Spleen (tissue), 11 donors: Measurements from ENCODE around the gene PDE4B. TPM values are rescaled to one million over a fixed set of nuclear protein-coding genes. Genes with fewer than 3 reads are reported as not detected.
A peak's percentile ranks its signal among the peaks of the same experiment; 100 is the strongest.

Source experiments
- DNase-seq: peaks from one replicate; pipeline ENCODE4 v3.0.0-alpha.2; 2020
- H3K27ac ChIP-seq, 8 donors: fragments of 200-600 bp; sonication (generic) in 7 of 8; 1 replicate in 4 of 8; 2 replicates in 4 of 8; pipeline versions ENCODE4 v1.5.0 to v1.8.0; 2016 to 2021; ENCODE audit warnings: inconsistent platforms in 4 of 8, mild to moderate bottlenecking in 4 of 8, moderate library complexity in 1 of 8
- H3K27me3 ChIP-seq, 7 donors: fragments of 200-600 bp; sonication (generic) in 6 of 7; replicated peaks in 1 of 7; 1 replicate in 4 of 7; 2 replicates in 3 of 7; pipeline versions ENCODE4 v1.5.0 to v1.8.0; 2016 to 2021; ENCODE audit warnings: inconsistent platforms in 3 of 7, mild to moderate bottlenecking in 1 of 7
- H3K36me3 ChIP-seq, 6 donors: fragments of 200-600 bp; sonication (generic) in 5 of 6; 1 replicate in 4 of 6; 2 replicates in 2 of 6; pipeline versions ENCODE4 v1.5.0 to v1.8.0; 2016 to 2021; ENCODE audit warnings: inconsistent platforms in 2 of 6
- H3K4me1 ChIP-seq, 6 donors: fragments of 200-600 bp; sonication (generic) in 5 of 6; 1 replicate in 3 of 6; 2 replicates in 3 of 6; pipeline versions ENCODE4 v1.5.0 to v1.8.0; 2016 to 2021; ENCODE audit warnings: inconsistent platforms in 3 of 6
- H3K4me3 ChIP-seq, 8 donors: fragments of 200-600 bp; sonication (generic) in 7 of 8; 1 replicate in 4 of 8; 2 replicates in 4 of 8; pipeline versions ENCODE4 v1.5.0 to v1.8.0; 2016 to 2021; ENCODE audit warnings: inconsistent platforms in 4 of 8, mild to moderate bottlenecking in 4 of 8, moderate library complexity in 2 of 8
- H3K9me3 ChIP-seq, 8 donors: fragments of 200-600 bp; sonication (generic) in 7 of 8; 1 replicate in 4 of 8; 2 replicates in 4 of 8; pipeline versions ENCODE4 v1.5.0 to v1.8.0; 2016 to 2021; ENCODE audit warnings: inconsistent platforms in 4 of 8
- CTCF ChIP-seq, 11 experiments: fragments of 200-600 bp in 7 of 11; fragments of 450-650 bp in 4 of 11; sonication (generic) in 4 of 11; IDR thresholded peaks in 8 of 11; conservative IDR thresholded peaks in 3 of 11; 1 replicate in 7 of 11; 2 replicates in 4 of 11; pipeline versions ENCODE4 v1.4.0 to v1.8.0; 2016 to 2021; ENCODE audit warnings: antibody characterized with exemption in 11 of 11, inconsistent platforms in 4 of 11, mild to moderate bottlenecking in 1 of 11
- POLR2A ChIP-seq, 3 donors: fragments of 450-650 bp; IDR thresholded peaks; one replicate each; pipeline ENCODE4 v1.5.1; 2017; ENCODE audit warnings: antibody characterized with exemption in 3 of 3, mild to moderate bottlenecking in 1 of 3
- POLR2AphosphoS5 ChIP-seq, 3 donors: sonication (generic); formaldehyde crosslinking; IDR thresholded peaks; one replicate each; pipeline ENCODE4 v1.5.1; 2017; ENCODE audit warnings: antibody characterized with exemption in 3 of 3
- WGBS, 5 donors: extraction: QIAGEN DNeasy Blood & Tissue Kit in 3 of 5; methylation state at CpG; one replicate each; pipeline versions ENCODE4 v1.1.5 to v1.1.7; 2013 to 2018; 5-methylcytosine and 5-hydroxymethylcytosine counted together
- intact Hi-C: fragments of 100-400 bp; cut with DNase I; formaldehyde crosslinking; loops from one replicate; pipeline ENCODE4 v1.15.0; 2023; ENCODE audit warnings: low total_unique reads
- polyA plus RNA-seq, 3 donors: library from polyadenylated mRNA; stranded (reverse); fragments of 200-250 nt; gene quantifications; one replicate each; pipeline ENCODE4 v1.2.1, GENCODE V29; 2013
- total RNA-seq, 7 donors: library from RNA; depleted of rRNA in 3 of 7; stranded (reverse); fragments of >200 nt in 3 of 7; fragmentation: NEBNext Ultra II Directional in 4 of 7; extraction: Animal tissue kit (Norgen Biotek cat#: 25700) in 4 of 7; gene quantifications; one replicate each; pipeline versions ENCODE4 v1.1.0 to v1.2.1, GENCODE V29; 2016 to 2021
- donor health status: healthy with polysubstance abuse.
- donor health status: DM: no; HTN: no; CAD: no; lungs with moderate emphysema.
- donor health status: DM: no; HTN: no; CAD: no.
- donor health status: Bipolar disorder and iron deficiency.
- donor health status: healthy.
- donor health status: DM: no; HTN: no; CAD: no.
- donor health status: DM: yes; HTN: yes; CAD: no.

Gene PDE4B
- total and polyA plus RNA-seq, 10 donors, result 12.6 to 88.2 (median 51.9) TPM

- peak overlapping the region in 4 of 8 donors; percentile 3 to 63 (median 41) for H3K27ac ChIP-seq
- peak overlapping the region in 1 of 8 donors; percentile 51 for H3K4me3 ChIP-seq
- DNase-seq, result peak; percentile 75
- TF ChIP-seq CTCF (IDR thresholded peaks at IDR 0.05 in 8 of 11, conservative IDR thresholded peaks at IDR 0.05 in 3 of 11), result no peak
- TF ChIP-seq POLR2A (IDR thresholded peaks at IDR 0.05), result no peak
- no peak for TF ChIP-seq POLR2AphosphoS5 (IDR thresholded peaks at IDR 0.05)
- peaks cover 0 to 48% (median 6%) of the 10 kb centered on the region in 6 donors for H3K4me1 ChIP-seq
- no peaks in the 10 kb centered on the region for H3K9me3 ChIP-seq
- no peaks in the 10 kb centered on the region for H3K27me3 ChIP-seq
- 77 to 82% (median 78%) methylated on average over 11 of the region's 11 CpGs for WGBS, 5 donors
- no peaks in the 10 kb centered on the region for H3K36me3 ChIP-seq
- intact Hi-C loops, result no loop called here
Measured at GRCh38 chr1:66247415-66248208, 454.9 kb downstream of the PDE4B start.

- no peak for DNase-seq
- peaks cover 0 to 46% (median 8%) of the 10 kb centered on the region in 6 donors for H3K4me1 ChIP-seq
- 80 to 88% (median 85%) methylated on average over 1 of the region's 1 CpG for WGBS, 5 donors
- no peaks in the 10 kb centered on the region for H3K36me3 ChIP-seq
- H3K27ac ChIP-seq, result peak overlapping the region in 1 of 8 donors; percentile 63
- no peaks in the 10 kb centered on the region for H3K27me3 ChIP-seq
- H3K9me3 ChIP-seq, result no peaks in the 10 kb centered on the region
- TF ChIP-seq POLR2A (IDR thresholded peaks at IDR 0.05) (no peak), CTCF (IDR thresholded peaks at IDR 0.05 in 8 of 11, conservative IDR thresholded peaks at IDR 0.05 in 3 of 11) (no peak), POLR2AphosphoS5 (IDR thresholded peaks at IDR 0.05) (no peak)
- H3K4me3 ChIP-seq, result no peak overlapping the region
- intact Hi-C loops, result no loop called here
Measured at GRCh38 chr1:66248257-66248656, 455.6 kb downstream of the PDE4B start.

- DNase-seq, result no peak
- Histone ChIP-seq H3K27ac (peak overlapping the region in 1 of 8 donors; percentile 17), H3K27me3 (no peaks in the 10 kb centered on the region), H3K4me1 (peaks cover 0 to 46% (median 11%) of the 10 kb centered on the region in 6 donors), H3K9me3 (no peaks in the 10 kb centered on the region), H3K36me3 (no peaks in the 10 kb centered on the region), H3K4me3 (no peak overlapping the region)
- 33 to 52% (median 43%) methylated on average over 1 of the region's 1 CpG for WGBS, 5 donors
- intact Hi-C loops, result no loop called here
- TF ChIP-seq POLR2A (IDR thresholded peaks at IDR 0.05), result no peak
- TF ChIP-seq CTCF (IDR thresholded peaks at IDR 0.05 in 8 of 11, conservative IDR thresholded peaks at IDR 0.05 in 3 of 11), result no peak
- no peak for TF ChIP-seq POLR2AphosphoS5 (IDR thresholded peaks at IDR 0.05)
Measured at GRCh38 chr1:66248746-66249145, 456.1 kb downstream of the PDE4B start.

DNA sequence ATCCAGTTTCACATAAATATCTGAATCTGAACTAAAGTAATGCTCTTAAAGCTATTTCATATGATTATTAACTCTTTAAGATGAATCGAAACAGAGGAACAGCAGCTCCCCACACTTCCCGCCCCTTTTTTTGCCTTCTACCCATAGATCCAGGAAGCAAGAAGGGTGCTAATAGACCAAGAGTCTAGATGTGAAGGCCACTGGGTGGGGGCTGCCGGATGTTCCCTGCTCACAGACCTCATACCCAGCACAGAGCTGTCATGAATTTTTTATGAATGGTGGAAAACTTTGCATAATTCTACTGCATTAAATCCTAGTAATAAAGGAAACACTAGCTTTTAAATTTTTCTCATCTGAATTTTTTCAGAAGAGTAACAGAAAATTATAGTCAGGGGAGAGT lies 457.4 kb downstream of the PDE4B start:
- peaks cover 0 to 56% (median 18%) of the 10 kb centered on the region in 6 donors for H3K4me1 ChIP-seq
- H3K36me3 ChIP-seq, result no peaks in the 10 kb centered on the region
- H3K4me3 ChIP-seq, result no peak overlapping the region
- intact Hi-C loops, result loop anchor here (10.0 kb wide), 1 partner anchor 475 kb away; no protein-coding TSS in a partner anchor
- no peaks in the 10 kb centered on the region for H3K27me3 ChIP-seq
- 66 to 86% (median 71%) methylated on average over 3 of the region's 3 CpGs for WGBS, 5 donors
- no peak overlapping the region for H3K27ac ChIP-seq
- TF ChIP-seq CTCF (IDR thresholded peaks at IDR 0.05 in 8 of 11, conservative IDR thresholded peaks at IDR 0.05 in 3 of 11) (no peak), POLR2A (IDR thresholded peaks at IDR 0.05) (no peak), POLR2AphosphoS5 (IDR thresholded peaks at IDR 0.05) (no peak)
- H3K9me3 ChIP-seq, result no peaks in the 10 kb centered on the region
- no peak for DNase-seq
